GM19467 (cell line): Measurements from ENCODE around the gene NT5C3B.

ENCODE experiments used
- ATAC-seq: cut with Tn5 transposase; IDR thresholded peaks from one replicate; pipeline ENCODE4 v1.9.1; 2021; ENCODE audit warnings: mild to moderate bottlenecking, moderate library complexity; ENCODE audit not compliant: unreplicated experiment

Gene NT5C3B

GRCh38 chr17:41811549-41812380, 24.3 kb downstream of the NT5C3B start, which contains the start of gene P3H4:
Gene P3H4 (minus strand): TSS chr17:41811949. CDS start chr17:41811915, 34 bp downstream.
- ATAC-seq: peak; percentile 49

GRCh38 chr17:41810659-41811548, 25.1 kb downstream of the NT5C3B start:
- ATAC-seq: no peak

- no peak for ATAC-seq
Observed at GRCh38 chr17:41806685-41807445, 29.2 kb downstream of the NT5C3B start.

- no peak for ATAC-seq
Observed at GRCh38 chr17:41803049-41804020, 32.7 kb downstream of the NT5C3B start.

GRCh38 chr17:41801374-41802271, 34.4 kb downstream of the NT5C3B start:
- ATAC-seq: no peak

- no peak for ATAC-seq
Observed at GRCh38 chr17:41800601-41801373, 35.2 kb downstream of the NT5C3B start.

GRCh38 chr17:41799366-41799765, 36.7 kb downstream of the NT5C3B start:
- no peak for ATAC-seq

- no peak for ATAC-seq
Observed at GRCh38 chr17:41797377-41797776, 38.7 kb downstream of the NT5C3B start.

GRCh38 chr17:41796121-41796895, 39.7 kb downstream of the NT5C3B start:
- no peak for ATAC-seq

GRCh38 chr17:41794540-41794975, 41.5 kb downstream of the NT5C3B start:
- no peak for ATAC-seq

- no peak for ATAC-seq
Observed at GRCh38 chr17:41793784-41794539, 42.1 kb downstream of the NT5C3B start.

GRCh38 chr17:41792845-41793783, 42.9 kb downstream of the NT5C3B start:
- ATAC-seq: no peak

- no peak for ATAC-seq
Observed at GRCh38 chr17:41787021-41787418, 49.0 kb downstream of the NT5C3B start.

- peak; percentile 68 for ATAC-seq
Observed at GRCh38 chr17:41786227-41787020, 49.6 kb downstream of the NT5C3B start, which contains the start of gene JUP. Gene JUP (minus strand): TSS chr17:41786711. CDS start chr17:41771854, 14,857 bp downstream.

GRCh38 chr17:41785859-41786226, 50.2 kb downstream of the NT5C3B start:
- no peak for ATAC-seq
